Activated CD4-positive, CD25-positive, alpha-beta regulatory T cell (primary cell): Measurements from ENCODE around the gene SSBP2.
"Not testable (repeated sequence)": the region's sequence is repeated elsewhere in the genome, so short reads cannot be mapped to it uniquely, and the experiment has no call there.

Source experiments
- DNase-seq, 4 experiments: peaks; one replicate each; lab custom pipeline; 2025; lab: John Stamatoyannopoulos, UW

SSBP2 gene

DNA sequence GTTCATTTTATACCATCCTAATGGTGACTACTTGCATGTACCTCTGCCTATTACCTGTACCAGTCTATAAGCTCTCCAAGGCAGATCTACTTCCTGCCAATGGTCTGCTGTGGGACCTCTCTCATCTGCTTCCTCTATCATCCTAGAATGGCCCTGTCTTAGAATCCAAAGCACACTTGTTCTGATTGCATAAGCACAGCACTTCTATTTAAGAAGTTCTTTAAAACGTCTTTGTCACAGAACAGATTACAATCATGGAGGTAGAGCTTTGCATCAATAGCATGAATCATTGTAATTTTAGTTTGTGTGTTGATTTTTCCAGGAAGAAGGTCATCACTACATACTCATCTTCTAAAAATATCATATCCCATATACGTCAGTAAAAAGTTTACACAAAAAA is 225.2 kb downstream of the SSBP2 start:
- no peak for DNase-seq

DNA sequence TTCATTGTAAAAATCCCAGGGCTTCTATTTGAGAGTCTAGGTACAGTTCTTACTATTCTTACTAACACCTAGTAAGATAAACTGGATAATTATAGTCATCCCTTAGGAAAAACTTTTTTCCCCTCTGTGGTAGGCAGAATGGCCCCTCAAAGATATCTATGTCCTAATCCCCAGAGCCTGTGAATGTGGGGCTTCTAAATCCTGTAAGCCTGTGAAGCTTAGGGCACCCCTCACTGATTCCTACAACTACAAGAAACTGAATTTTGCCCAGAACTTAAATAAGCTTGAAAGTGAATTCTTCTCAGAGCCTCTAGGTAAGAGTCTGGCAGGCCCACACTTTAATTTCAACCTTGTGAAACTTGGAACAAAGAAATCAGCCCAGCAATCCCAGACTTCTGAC is 226.9 kb downstream of the SSBP2 start:
- no peak for DNase-seq

DNA sequence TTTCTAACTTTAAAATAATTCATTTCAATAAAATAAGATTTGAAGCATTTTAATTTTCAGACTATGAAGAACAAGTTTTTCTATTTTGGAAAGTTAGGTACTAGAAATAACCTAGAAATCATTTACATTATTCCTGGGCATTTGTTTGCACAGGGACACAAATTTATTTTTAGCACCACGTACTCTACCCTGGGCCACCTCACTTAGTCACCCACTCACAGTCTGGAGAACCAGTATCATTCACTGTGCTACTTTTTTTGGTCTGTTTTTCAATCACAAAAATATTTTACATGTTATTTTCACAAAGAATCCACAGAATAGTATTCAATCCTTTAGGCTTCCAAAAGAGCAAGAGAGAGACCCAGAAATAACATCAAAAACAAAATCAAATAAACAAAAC is 228.3 kb downstream of the SSBP2 start:
- no peak for DNase-seq

DNA sequence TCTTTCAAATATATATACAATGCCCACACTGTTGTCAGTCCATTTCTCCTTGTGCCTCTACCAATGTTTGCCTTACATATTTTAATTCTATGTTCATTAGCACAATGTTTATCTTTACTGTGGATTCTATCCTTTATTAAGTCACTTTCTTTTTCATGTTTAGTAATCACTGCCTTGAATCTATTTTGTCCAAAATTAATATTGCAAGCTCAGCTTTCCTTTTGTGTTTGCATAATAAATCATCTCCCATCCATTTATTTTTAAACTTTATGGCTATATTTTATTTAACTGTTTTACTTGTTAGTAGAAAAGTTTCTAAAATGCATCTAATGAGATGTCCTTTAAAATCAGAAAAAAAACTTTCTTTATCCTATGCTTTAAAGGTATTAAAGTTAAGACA is 230.1 kb downstream of the SSBP2 start:
- no peak for DNase-seq

DNA sequence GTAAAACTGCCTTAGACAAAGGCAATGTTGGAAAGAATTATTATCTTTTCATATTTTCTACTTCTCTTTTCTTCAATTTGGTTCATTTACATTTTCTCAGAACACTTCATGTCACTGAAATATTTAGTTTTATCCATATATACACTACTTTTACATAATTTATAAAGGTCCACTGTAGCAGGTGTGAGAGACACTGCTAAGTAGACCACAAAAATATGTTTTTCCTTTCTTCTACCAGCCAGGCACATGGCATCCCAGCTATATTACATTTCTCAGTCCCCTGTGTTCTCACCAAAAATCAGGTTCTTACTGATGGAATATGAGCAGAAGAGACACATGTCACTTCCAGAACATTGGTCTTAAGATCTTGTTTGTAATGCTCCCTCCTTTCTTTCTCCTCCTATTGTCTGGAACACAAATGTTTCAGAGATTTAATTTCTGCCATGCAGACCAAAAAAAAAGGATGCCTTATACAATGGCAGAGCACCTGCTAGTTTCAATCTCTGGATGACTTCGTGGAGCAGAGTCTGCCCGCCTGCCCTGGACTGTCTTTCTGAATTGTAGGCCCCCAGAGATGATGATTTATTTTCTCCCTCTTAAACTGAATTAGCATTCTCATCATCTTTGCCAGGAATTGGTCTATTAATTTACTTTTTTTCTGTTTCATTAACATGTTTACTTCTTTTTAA is 231.5 kb downstream of the SSBP2 start:
- DNase-seq, result no peak

DNA sequence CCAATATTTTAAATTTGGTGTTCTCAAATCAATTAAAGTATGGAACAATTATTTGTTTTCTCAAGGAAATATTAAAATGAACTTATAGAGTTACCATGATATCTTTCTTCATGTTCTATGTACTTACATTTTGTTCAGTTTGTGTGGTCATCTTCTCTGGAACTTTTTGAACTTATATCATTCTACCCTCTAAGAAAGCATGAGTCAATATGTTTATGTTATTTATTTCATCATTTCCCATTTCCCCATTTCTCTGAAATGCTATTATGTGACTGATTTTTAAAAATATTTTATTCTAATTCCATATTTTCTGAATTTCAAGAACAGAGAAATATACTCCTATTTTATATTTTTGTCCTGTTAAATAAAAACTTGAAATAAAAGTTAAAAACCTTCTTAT is 233.4 kb downstream of the SSBP2 start:
- no peak for DNase-seq

DNA sequence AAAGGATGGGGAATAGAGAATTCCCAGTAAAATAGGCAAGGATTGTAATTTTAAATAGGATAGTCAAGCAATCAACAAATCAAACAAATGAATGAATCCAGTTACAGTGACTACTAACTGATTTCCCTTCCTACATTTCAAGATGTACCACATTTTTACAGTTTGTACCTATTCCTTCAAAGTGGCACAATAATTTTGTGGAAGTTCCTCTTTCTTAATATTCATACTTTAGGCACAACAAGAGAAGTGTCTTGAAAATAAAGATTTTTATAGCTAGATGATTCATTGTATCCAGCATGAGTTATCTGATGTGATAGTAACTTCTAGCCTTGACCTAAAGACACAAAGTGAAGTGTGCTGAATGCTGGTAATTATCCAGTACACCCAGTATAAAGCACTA is 234.8 kb downstream of the SSBP2 start:
- no peak for DNase-seq

DNA sequence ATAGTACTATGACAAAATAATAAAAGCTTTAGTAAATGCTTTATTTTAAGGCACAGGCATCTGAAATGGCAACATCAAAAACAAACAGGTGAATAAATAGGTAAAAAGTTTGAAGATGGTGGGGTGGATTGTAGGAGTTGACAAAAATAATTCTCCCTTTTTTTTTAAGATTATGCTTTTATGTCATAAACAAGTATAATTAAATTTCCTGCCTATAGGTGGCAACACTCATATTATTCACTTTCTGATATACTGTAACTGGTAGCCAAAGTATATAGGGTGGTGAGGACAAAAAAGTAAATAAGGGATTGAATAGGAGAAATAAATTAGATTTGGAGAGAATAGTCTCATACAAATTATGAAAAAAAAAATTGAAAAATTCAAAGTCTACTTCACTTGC is 236.9 kb downstream of the SSBP2 start:
- no peak for DNase-seq

DNA sequence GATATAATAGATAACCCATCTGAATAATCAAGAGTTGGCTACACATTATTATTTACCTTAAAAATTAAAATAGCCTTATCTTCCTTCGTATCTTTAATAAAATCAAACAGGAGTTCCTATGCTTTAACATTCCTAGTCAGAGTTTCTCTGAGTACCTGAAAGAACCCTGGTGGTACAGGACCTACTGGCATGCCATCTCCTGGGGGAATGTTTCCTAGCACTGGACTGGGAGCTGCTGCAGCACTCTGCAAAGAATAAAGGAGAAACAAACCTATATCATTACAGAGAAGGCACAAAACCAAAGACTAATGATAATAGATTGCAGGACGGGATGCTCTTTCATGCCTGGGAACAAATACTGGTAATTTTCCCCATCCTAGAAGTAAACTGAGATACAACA is 237.4 kb downstream of the SSBP2 start:
- no peak for DNase-seq

DNA sequence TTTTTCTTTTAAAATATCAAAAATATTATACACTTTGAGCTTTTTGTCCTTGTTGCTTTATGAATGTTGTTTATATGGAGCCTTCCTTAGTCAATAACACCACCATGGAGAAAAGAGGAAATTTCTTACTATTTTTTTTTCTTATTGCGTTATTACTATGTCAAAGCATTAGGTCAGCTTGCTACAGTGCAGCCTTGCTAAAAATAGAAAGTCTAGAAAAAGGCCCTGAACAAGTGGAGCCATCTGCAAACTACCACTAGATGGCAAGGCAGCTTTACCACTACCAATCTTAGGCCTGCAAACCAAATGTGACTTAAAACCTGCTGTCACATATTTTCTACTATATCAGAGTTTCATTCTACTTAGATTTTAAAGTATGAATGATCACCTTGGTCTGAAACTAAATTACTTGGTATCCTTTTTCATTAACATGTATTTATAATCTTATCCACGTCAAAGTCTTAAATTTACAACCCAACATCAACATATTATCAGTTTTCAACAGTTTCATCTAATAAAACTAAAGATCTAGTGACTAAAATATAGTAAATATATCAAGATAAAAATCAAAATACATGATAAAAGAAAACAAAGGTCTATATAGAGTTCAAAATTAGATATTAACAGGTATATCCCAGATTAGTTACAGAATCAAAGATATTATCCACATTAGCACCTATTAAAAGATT is 243.9 kb downstream of the SSBP2 start:
- no peak for DNase-seq

DNA sequence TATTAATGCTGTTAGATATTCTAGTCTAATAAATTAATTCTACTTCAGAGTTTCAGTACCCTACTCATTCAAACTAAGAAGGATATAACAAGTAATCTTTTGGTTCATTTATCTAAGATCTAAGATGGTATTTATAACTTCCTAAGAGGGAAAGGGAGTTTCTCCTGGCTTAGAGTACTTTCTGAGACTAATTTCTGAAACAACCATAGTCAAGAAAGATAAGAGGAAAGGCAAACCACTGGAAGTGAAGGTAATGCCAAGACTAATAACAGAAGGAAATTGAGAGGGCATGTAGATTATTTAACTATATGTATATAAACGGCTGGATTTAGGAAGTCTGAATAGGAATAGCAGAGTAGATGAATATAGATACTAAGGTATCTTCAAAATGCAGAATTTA is 244.5 kb downstream of the SSBP2 start:
- no peak for DNase-seq

DNA sequence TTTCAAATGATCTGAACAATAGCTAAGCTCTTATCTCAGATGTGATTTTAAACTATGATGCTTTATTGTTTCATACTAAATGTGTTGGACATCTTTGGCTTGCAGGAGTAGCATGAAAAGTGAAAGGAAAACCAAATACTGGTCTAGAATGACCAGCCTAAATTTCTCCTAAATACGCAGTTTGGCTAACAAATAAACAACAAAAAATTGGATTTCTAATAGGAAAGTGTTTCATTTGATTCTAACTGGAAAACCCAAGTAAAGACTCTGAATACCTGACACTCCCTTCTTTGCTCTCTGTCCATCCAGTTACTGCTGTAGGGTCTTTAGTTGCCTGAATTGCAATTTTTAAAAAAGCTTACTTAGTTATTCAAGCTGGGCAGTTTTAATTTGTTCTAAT is 245.2 kb downstream of the SSBP2 start:
- DNase-seq, result no peak

DNA sequence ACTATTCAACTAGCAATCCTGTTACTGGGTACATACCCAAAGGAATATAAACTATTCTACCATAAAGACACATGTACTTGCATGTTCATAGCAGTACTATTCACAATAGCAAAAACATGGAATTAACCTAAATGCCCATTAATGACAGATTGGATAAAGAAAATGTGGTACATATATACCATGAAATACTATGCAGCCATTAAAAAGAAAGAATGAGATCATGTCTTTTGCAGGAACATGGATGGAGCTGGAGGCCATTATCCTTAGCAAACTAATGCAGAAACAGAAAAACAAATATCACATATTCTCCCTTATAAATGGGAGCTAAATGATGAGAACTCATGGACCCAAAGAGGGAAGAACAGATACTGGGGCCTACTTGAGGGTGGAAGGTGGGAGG is 247.3 kb downstream of the SSBP2 start:
- not testable (repeated sequence) for DNase-seq

DNA sequence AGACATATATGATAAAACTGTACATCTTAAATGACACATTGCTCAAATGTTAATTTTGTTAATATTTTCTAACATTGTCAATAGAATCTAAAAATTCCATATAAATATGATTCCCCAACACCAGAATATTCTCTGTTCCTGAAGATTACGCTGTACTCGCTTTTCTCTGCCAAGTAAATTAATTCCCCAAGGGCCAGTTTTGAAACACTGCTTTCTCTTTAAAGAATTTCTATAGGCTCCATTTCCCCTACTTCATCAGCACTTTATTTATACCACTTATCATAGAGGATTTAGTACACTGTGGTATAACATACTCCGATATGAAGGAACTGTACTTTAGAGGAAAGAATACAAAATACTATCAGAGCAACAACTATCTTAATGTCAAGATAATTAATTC is 255.6 kb downstream of the SSBP2 start:
- no peak for DNase-seq

DNA sequence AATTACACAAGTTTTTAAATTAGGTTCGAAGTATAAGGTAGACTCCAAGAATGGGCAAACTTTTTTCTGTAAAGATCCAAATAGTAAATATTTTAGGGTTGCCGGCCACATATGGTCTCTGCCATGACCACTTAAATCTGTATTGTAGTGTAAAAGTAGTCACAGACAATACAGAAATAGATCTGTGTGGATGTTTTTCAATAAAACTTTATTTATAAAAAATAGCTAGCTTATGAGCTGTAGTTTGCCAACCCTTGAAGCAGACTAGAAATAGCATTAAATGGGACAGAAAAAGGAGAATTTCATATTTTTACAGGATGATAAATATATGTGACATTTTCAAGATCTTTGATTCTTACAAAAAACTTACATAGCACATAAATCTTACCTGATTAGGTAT is 262.0 kb downstream of the SSBP2 start:
- DNase-seq, result no peak

DNA sequence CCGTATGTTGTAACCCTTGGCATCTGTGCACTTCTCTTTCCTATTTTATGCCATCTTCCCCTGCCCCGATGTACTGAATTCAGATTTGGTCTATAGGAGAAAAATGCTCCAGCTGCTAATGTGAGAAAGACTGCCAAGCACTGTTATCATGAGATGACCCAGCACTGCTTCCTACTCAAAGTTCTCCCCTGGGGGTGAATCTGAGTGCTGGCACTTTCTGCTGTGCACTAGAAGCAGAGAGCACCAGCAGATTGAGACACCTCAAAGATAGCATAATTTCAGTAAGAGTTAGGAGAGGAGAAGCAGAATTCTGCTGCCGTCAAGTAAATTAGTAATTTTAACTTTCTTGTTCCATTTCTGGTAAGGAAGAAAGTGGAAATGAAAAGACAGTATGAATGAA is 264.2 kb downstream of the SSBP2 start:
- DNase-seq, result no peak

DNA sequence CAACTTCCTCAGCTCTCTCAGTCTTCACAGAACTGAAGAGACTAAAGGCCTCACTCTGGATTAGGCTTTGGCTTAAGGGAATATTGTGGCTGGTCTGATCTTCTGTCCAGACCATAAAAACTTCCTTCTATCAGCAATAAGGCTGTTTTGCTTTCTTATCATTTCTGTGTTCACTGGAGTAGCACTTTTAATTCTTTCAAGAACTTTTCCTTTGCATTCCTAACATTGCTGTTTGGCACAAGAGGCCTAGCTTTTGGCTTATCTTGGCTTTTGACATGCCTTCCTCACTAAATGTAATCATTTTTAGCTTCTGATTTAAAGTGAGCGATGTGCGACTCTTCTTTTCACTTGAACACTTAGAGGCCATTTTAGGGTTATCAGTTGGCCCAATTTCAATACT is 268.3 kb downstream of the SSBP2 start:
- DNase-seq, result no peak

DNA sequence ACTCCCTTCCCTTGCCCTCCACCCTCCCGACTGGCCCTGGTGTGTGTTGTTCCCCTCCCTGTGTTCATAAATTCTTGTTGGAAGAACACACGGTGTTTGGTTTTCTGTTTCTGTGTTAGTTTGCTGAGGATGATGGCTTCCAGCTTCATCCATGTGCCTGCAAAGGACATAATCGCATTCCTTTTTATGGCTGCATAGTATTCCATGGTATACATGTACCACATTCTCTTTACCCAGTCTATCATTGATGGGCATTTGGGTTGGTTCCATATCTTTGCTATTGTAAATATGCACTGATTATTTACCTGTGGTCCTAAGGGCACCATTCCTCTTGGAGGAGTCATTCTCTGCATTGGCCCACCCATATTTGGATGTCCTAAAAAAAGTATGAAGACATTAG is 277.5 kb downstream of the SSBP2 start:
- DNase-seq, result not testable (repeated sequence)

DNA sequence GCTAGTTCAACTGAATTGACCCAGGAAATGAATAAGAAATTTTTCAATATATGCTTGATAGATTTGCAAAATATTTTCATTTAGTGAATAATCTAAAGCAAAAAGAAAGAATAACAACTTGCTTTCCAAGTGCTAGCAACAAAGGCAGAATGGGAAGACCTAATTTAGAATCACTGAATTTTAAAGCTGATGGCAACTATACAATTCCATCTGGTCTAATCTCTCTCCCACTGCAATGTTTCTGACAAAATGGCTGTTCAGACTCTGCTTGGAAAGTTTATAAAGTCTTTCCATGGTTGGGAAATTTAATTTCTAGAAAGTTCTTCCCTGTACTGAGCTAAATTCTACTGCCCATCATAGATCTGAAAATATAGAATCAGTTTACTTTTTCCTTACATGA is 281.2 kb downstream of the SSBP2 start:
- DNase-seq, result no peak

DNA sequence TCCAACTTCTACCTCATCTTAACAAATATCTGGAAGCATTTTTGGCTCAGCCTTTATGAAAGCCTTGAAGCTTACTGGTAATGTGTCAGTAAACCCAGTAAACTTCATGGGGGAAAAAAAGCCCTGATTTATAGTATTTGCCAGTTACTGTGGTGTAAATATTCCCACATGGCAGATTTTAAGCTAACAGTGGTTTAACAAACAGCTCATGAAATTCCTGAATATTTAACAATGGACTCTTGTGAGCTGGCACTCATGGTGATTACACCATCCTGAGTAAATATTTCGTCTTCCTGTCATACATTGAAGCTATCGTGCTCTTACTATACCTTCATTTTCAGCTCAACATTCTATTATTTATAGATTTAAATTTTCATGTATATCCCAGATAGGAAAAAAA is 300.0 kb downstream of the SSBP2 start:
- no peak for DNase-seq

DNA sequence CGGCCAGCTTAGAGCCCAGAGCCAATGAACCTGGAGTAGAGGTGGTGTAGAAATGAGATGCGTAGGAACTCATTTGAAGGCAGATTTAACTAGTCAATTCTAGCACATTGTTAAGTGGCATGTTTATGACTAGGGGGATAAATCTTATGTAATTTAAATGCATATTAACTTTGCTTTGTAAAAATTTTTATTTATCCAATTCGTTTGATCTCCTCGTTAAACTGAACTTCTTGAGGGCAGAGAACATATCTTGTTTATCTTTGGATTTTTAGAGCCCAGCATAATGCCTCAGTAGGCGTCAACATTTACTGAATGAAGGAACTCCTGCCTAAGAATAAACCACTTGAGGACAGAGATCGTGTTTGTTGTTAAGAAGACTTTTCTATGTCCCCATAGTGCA is 315.9 kb downstream of the SSBP2 start:
- DNase-seq, result no peak

DNA sequence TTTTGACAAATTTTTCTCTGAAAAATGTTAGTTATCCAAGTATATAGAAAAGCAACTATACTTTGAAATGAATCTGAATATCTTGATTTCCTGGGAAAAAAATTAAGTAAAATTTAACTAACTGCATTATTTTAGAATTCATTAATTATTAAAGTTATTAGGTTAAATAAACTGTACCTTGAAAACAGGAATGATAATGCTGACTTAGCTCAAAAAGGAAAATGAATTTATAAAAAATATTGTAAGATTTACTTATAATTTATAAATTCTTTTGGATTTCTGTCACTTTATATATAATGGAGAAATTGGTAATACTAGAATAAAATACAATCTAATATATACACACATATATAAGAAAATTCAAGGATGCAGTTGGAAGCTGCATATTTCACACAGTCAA is 320.9 kb downstream of the SSBP2 start:
- DNase-seq, result no peak

DNA sequence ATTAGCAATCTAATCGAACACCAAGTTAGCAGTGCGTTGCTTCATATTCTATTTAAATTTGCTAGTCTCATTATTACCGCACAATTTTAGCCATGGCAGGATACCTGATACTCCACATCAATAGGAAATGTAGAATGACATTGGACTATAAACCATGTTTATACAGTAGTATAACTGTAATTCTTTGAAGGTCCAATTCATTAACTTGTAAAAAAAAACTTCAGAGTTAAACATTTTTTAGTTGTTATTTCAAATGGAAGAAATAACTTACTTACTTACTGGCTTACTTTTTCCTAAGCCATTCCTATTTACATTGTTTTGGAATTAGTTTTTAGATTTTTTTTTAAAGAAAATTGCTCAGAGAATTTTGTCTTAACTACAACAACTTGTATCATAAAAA is 321.5 kb downstream of the SSBP2 start:
- DNase-seq, result no peak

DNA sequence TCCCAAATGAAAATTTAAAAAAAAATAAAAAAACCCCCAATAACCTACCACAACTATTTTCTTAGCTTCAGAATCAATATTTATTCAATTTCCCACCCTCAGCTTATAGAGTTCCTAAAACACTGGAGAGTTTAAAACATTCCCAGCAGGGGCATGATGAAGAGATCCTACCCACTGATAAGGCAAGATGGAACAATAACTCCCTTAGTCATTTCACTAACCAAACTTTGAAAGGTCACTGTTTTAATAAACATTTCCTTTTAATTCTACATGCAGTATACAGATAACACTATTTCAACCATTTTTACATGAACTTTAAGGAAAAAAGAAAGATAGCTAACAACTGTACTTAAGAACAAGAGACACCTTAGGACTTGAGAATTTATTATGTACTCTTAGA is 322.0 kb downstream of the SSBP2 start:
- DNase-seq, result no peak
